Measurements from ENCODE around the gene MAP4K4.

The MAP4K4 gene

GRCh38 chr2:101815739-101816391, 118.4 kb downstream of the MAP4K4 start:
- Histone ChIP-seq H3K9ac (ENCODE audit: low read length) (no peak overlapping the region), H3F3A (ENCODE audit: insufficient read depth) (peaks cover 5% of the 10 kb centered on the region; the same call in 1 of the 2 replicates), H3K79me2 (ENCODE audit: insufficient read depth, low read length) (peaks cover 98% of the 10 kb centered on the region), H3K36me3 (ENCODE audit: low read length) (no peaks in the 10 kb centered on the region), H3K27ac (ENCODE audit: low read depth, low read length) (no peak overlapping the region), H3K4me2 (ENCODE audit: low read depth, low read length, poor library complexity, severe bottlenecking) (no peak overlapping the region), H4K20me1 (ENCODE audit: low read depth, low read length) (peaks cover 44% of the 10 kb centered on the region), H3K9me3 (ENCODE audit: insufficient read depth, low read length) (no peaks in the 10 kb centered on the region), H3K9me2 (replicated peaks; ENCODE audit: insufficient read depth, low read length) (no peaks in the 10 kb centered on the region), H2AFZ (ENCODE audit: low read depth, low read length, severe bottlenecking) (no peak overlapping the region), H3K27me3 (ENCODE audit: low read length) (no peaks in the 10 kb centered on the region), H3K4me3 (ENCODE audit: insufficient read depth, low read length, poor library complexity, severe bottlenecking) (no peak overlapping the region)
- TF ChIP-seq, protein P1, sequence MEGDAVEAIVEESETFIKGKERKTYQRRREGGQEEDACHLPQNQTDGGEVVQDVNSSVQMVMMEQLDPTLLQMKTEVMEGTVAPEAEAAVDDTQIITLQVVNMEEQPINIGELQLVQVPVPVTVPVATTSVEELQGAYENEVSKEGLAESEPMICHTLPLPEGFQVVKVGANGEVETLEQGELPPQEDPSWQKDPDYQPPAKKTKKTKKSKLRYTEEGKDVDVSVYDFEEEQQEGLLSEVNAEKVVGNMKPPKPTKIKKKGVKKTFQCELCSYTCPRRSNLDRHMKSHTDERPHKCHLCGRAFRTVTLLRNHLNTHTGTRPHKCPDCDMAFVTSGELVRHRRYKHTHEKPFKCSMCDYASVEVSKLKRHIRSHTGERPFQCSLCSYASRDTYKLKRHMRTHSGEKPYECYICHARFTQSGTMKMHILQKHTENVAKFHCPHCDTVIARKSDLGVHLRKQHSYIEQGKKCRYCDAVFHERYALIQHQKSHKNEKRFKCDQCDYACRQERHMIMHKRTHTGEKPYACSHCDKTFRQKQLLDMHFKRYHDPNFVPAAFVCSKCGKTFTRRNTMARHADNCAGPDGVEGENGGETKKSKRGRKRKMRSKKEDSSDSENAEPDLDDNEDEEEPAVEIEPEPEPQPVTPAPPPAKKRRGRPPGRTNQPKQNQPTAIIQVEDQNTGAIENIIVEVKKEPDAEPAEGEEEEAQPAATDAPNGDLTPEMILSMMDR (IDR thresholded peaks at IDR 0.05; ENCODE audit: insufficient read depth, low read length, poor library complexity, severe bottlenecking): no peak
- no peak for TF ChIP-seq EZH2phosphoT487 (conservative IDR thresholded peaks at IDR 0.05; ENCODE audit: low read length)

DNA sequence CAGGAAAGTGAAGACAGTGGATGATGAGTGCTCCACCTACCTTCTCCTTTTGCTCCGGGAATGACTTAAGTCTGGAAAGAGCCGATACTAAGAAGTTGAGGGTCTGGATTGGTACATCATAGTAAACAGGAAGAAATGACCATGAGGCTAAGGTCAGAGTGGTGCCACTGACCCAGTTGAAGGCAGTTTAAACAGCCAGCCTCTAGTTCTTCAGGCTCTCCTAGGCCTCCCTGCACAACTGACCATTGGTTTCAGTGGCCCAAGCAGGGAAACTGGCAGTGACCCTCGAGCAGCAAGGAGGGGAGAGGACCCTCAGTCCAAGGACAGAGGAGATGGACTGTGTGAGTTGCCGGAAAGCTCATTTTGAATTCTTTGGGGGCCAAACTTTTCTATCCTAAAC, 119.1 kb downstream of the MAP4K4 start:
- Histone ChIP-seq H3K9me2 (replicated peaks; ENCODE audit: insufficient read depth, low read length) (no peaks in the 10 kb centered on the region), H3K27ac (ENCODE audit: low read depth, low read length) (no peak overlapping the region), H3F3A (ENCODE audit: insufficient read depth) (peaks cover 5% of the 10 kb centered on the region; the same call in 1 of the 2 replicates), H3K9me3 (ENCODE audit: insufficient read depth, low read length) (no peaks in the 10 kb centered on the region), H2AFZ (ENCODE audit: low read depth, low read length, severe bottlenecking) (no peak overlapping the region), H3K4me2 (ENCODE audit: low read depth, low read length, poor library complexity, severe bottlenecking) (no peak overlapping the region), H3K9ac (ENCODE audit: low read length) (no peak overlapping the region), H3K27me3 (ENCODE audit: low read length) (no peaks in the 10 kb centered on the region), H3K36me3 (ENCODE audit: low read length) (no peaks in the 10 kb centered on the region), H3K79me2 (ENCODE audit: insufficient read depth, low read length) (peaks cover 100% of the 10 kb centered on the region), H4K20me1 (ENCODE audit: low read depth, low read length) (peaks cover 51% of the 10 kb centered on the region), H3K4me3 (ENCODE audit: insufficient read depth, low read length, poor library complexity, severe bottlenecking) (no peak overlapping the region)
- no peak for TF ChIP-seq EZH2phosphoT487 (conservative IDR thresholded peaks at IDR 0.05; ENCODE audit: low read length)
- TF ChIP-seq, protein P1 (IDR thresholded peaks at IDR 0.05; ENCODE audit: insufficient read depth, low read length, poor library complexity, severe bottlenecking): no peak

- Histone ChIP-seq H4K20me1 (ENCODE audit: low read depth, low read length) (peaks cover 59% of the 10 kb centered on the region), H3K9me2 (replicated peaks; ENCODE audit: insufficient read depth, low read length) (no peaks in the 10 kb centered on the region), H2AFZ (ENCODE audit: low read depth, low read length, severe bottlenecking) (no peak overlapping the region), H3K27me3 (ENCODE audit: low read length) (no peaks in the 10 kb centered on the region), H3K4me3 (ENCODE audit: insufficient read depth, low read length, poor library complexity, severe bottlenecking) (no peak overlapping the region), H3K79me2 (ENCODE audit: insufficient read depth, low read length) (peaks cover 100% of the 10 kb centered on the region), H3K4me2 (ENCODE audit: low read depth, low read length, poor library complexity, severe bottlenecking) (no peak overlapping the region), H3K36me3 (ENCODE audit: low read length) (0 out of 2 replicates have a peak, but pooled peaks cover 2% of the 10 kb centered on the region), H3K9ac (ENCODE audit: low read length) (no peak overlapping the region), H3K27ac (ENCODE audit: low read depth, low read length) (no peak overlapping the region), H3K9me3 (ENCODE audit: insufficient read depth, low read length) (no peaks in the 10 kb centered on the region), H3F3A (ENCODE audit: insufficient read depth) (peaks cover 5% of the 10 kb centered on the region; the same call in 1 of the 2 replicates)
- TF ChIP-seq, protein P1 (IDR thresholded peaks at IDR 0.05; ENCODE audit: insufficient read depth, low read length, poor library complexity, severe bottlenecking): no peak
- TF ChIP-seq EZH2phosphoT487 (conservative IDR thresholded peaks at IDR 0.05; ENCODE audit: low read length): no peak
Measured at GRCh38 chr2:101817481-101817880, 120.0 kb downstream of the MAP4K4 start.
